ENCODE data around the gene CASKIN1.

Gene CASKIN1

DNA sequence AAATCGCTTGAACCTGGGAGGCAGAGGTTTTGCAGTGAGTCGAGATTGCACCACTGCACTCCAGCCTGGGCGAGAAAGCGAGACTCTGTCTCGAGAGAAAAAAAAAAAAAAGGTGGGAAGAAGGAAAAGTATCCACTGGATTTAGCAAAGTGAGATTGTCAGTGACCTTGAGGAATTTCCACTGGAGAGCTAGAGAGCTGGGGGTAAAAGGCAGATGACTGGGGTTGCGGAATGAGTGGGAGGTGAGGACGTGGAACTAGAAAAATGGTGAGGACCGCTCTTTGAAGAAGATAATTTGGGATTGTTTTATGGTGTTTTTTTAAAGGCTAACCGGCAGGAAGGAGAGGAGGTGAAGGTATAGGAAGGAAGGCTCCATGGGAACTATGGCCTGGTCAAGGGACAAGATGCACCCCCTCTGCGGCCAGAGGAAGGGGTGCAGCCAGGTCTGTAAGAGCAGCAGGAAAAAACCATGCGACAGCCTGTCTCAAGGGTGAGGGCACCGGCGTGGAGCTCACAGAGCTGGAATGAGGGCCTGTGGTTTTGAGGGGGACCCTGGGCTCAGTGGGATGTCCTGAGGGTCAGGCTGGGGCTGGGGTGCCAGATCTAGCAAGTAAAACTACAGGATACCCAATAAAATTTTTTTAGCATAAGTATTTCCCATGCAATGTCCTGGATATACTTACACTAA is 8.2 kb upstream of the CASKIN1 start:
- no peak for TF ChIP-seq POLR2AphosphoS5 (IDR thresholded peaks at IDR 0.05; ENCODE audit: low read depth, low read length)
- TF ChIP-seq, protein P1, sequence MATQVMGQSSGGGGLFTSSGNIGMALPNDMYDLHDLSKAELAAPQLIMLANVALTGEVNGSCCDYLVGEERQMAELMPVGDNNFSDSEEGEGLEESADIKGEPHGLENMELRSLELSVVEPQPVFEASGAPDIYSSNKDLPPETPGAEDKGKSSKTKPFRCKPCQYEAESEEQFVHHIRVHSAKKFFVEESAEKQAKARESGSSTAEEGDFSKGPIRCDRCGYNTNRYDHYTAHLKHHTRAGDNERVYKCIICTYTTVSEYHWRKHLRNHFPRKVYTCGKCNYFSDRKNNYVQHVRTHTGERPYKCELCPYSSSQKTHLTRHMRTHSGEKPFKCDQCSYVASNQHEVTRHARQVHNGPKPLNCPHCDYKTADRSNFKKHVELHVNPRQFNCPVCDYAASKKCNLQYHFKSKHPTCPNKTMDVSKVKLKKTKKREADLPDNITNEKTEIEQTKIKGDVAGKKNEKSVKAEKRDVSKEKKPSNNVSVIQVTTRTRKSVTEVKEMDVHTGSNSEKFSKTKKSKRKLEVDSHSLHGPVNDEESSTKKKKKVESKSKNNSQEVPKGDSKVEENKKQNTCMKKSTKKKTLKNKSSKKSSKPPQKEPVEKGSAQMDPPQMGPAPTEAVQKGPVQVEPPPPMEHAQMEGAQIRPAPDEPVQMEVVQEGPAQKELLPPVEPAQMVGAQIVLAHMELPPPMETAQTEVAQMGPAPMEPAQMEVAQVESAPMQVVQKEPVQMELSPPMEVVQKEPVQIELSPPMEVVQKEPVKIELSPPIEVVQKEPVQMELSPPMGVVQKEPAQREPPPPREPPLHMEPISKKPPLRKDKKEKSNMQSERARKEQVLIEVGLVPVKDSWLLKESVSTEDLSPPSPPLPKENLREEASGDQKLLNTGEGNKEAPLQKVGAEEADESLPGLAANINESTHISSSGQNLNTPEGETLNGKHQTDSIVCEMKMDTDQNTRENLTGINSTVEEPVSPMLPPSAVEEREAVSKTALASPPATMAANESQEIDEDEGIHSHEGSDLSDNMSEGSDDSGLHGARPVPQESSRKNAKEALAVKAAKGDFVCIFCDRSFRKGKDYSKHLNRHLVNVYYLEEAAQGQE (IDR thresholded peaks at IDR 0.05; ENCODE audit: insufficient read depth in 1 of 2, low read depth in 2 of 2, low read length in 2 of 2) = no peak
- TF ChIP-seq FOXP2 (optimal IDR thresholded peaks at IDR 0.05; ENCODE audit: borderline replicate concordance, extremely low read depth, extremely low read length, insufficient read depth) = no peak
- no peak for TF ChIP-seq SIN3A (IDR thresholded peaks at IDR 0.05; ENCODE audit: borderline replicate concordance, insufficient read depth, low read length)
- no peak for TF ChIP-seq TAF1 (IDR thresholded peaks at IDR 0.05; ENCODE audit: borderline replicate concordance, insufficient read depth, low read length)

DNA sequence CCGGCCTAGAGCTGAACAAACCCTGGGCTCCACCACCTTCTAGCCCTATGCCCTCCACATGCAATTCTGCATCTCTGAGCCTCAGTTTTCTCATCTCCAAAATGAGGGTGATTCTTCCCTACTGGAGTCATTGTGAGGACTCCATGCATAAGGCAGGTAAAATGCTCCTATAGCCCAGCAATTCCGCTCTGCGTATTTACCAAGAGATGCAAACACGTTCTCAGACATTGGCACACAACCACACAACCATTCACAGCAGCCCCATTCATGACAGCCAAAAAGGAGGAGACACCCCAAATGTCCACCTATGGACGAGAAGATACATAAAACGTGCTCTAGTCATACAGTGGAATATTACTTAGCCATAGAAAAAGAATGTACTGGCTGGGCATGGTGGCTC is 3.9 kb upstream of the CASKIN1 start:
- TF ChIP-seq, protein P1 (IDR thresholded peaks at IDR 0.05; ENCODE audit: insufficient read depth in 1 of 2, low read depth in 2 of 2, low read length in 2 of 2) = no peak
- no peak for TF ChIP-seq FOXP2 (optimal IDR thresholded peaks at IDR 0.05; ENCODE audit: borderline replicate concordance, extremely low read depth, extremely low read length, insufficient read depth)
- TF ChIP-seq TAF1 (IDR thresholded peaks at IDR 0.05; ENCODE audit: borderline replicate concordance, insufficient read depth, low read length) = no peak

DNA sequence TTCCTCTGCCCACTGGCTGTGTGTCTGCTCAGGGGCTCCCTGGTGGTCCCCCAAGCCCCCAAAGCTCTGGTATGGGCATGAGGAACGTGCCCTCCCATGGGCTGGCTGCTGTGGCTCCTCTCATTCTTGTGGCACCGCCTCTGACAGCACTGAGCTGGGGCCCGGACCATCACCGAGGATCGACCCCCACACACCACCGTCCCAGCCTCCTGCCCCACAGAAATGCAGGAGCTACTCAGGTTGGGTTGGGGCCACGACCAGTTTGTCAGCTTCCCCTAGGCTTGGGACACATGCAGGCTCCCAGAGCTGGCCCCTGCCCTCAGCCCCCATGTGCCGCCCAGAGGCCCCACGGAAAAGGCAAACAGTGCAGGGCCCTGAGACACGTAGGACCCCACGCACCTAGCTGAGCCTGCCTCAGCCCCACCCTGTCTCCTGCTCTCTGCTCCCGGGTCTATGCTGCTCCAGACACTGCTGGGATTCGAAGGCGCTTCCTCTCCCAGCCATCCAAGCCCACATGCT is 3.3 kb upstream of the CASKIN1 start:
- TF ChIP-seq POLR2AphosphoS5 (IDR thresholded peaks at IDR 0.05; ENCODE audit: low read depth, low read length) (no peak), TAF1 (IDR thresholded peaks at IDR 0.05; ENCODE audit: borderline replicate concordance, insufficient read depth, low read length) (no peak), FOXP2 (optimal IDR thresholded peaks at IDR 0.05; ENCODE audit: borderline replicate concordance, extremely low read depth, extremely low read length, insufficient read depth) (no peak), SIN3A (IDR thresholded peaks at IDR 0.05; ENCODE audit: borderline replicate concordance, insufficient read depth, low read length) (no peak)
- TF ChIP-seq, protein P1 (IDR thresholded peaks at IDR 0.05; ENCODE audit: insufficient read depth in 1 of 2, low read depth in 2 of 2, low read length in 2 of 2) = no peak

DNA sequence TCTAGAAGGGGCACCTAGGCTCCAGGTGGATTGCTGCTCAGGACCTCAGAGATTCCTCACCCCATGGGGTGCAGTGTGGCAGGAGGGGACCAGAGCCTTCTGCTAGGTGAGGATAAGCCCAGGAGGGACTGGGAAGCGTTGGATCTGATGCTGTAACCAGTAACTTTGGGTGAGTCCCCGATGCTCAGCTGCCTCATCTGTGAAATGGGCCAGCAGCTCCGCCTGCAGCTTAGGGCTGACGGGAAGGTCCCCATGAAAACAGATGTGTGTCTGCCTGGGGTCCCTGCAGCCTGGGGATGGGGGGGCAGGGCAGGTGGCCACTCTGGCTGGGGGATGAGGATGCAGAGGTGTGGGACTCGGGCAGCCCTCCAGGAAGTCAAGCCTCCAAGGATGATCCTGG is 2.7 kb upstream of the CASKIN1 start:
- no peak for TF ChIP-seq SIN3A (IDR thresholded peaks at IDR 0.05; ENCODE audit: borderline replicate concordance, insufficient read depth, low read length)
- TF ChIP-seq, protein P1 (IDR thresholded peaks at IDR 0.05; ENCODE audit: insufficient read depth in 1 of 2, low read depth in 2 of 2, low read length in 2 of 2) = no peak

DNA sequence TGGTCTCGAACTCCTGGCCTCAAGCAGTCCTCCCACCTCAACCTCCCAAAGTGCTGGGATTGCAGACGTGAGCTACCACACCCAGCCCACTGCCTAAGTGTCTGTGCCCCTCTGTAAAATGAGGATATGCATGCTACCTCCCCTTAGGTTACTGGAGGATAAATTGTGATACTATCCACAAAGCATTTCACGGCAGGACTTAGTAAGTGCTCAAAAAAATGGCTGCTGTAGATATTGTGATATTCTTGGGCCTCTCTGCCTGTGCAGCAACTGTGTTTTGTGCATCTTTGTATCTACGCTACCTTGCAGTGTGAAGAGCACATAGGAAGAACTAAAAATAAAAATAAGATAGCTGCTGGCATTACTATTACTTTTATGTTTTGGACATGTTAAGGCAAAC is 1.9 kb upstream of the CASKIN1 start:
- TF ChIP-seq, protein P1 (IDR thresholded peaks at IDR 0.05; ENCODE audit: insufficient read depth in 1 of 2, low read depth in 2 of 2, low read length in 2 of 2) = no peak

Data from PFSK-1 (cell line).